Osteoblast (primary cell): ENCODE measurements around the gene DCDC1. TPM values are rescaled to one million over a fixed set of nuclear protein-coding genes. Genes with fewer than 3 reads are reported as not detected.

Experiments
- DNase-seq: peaks from one replicate; pipeline ENCODE4 v3.0.0; 2011; ENCODE audit warnings: low spot score, mixed read lengths; ENCODE audit not compliant: insufficient read length; ENCODE audit errors: missing footprints
- H2AFZ ChIP-seq: 2 replicates; pipeline ENCODE4 v1.6.0; 2011; ENCODE audit warnings: mild to moderate bottlenecking, low read length
- H3K27ac ChIP-seq: 2 replicates; pipeline ENCODE4 v1.5.1; 2011; ENCODE audit warnings: mild to moderate bottlenecking, low read depth, low read length, moderate library complexity
- H3K27me3 ChIP-seq: 2 replicates; pipeline ENCODE4 v1.6.0; 2012; ENCODE audit warnings: mild to moderate bottlenecking, control low read depth, inconsistent platforms, low read length, moderate library complexity; ENCODE audit not compliant: insufficient read depth
- H3K36me3 ChIP-seq: 2 replicates; pipeline ENCODE4 v1.5.1; 2011; ENCODE audit warnings: mild to moderate bottlenecking, low read length, control low read depth, moderate library complexity; ENCODE audit not compliant: insufficient read depth
- H3K4me1 ChIP-seq: 2 replicates; pipeline ENCODE4 v1.5.1; 2011; ENCODE audit warnings: mild to moderate bottlenecking, low read length, control low read depth, moderate library complexity; ENCODE audit not compliant: insufficient read depth
- H3K4me2 ChIP-seq: 2 replicates; pipeline ENCODE4 v1.6.0; 2011; ENCODE audit warnings: mild to moderate bottlenecking, low read length; ENCODE audit not compliant: insufficient read depth
- H3K4me3 ChIP-seq: fragments of 200-600 bp; sonication (generic); 3 replicates; pipeline ENCODE4 v1.5.1; 2012; ENCODE audit warnings: mild to moderate bottlenecking, low read length, inconsistent platforms; ENCODE audit not compliant: insufficient read depth
- H3K79me2 ChIP-seq: 2 replicates; pipeline ENCODE4 v1.6.0; 2012; ENCODE audit warnings: mild to moderate bottlenecking, low read length, control low read depth, inconsistent platforms; ENCODE audit not compliant: insufficient read depth
- H3K9me3 ChIP-seq: 2 replicates; pipeline ENCODE4 v1.5.1; 2011; ENCODE audit warnings: low read depth, low read length, control low read depth
- H4K20me1 ChIP-seq: 2 replicates; pipeline ENCODE4 v1.6.0; 2012; ENCODE audit warnings: mild to moderate bottlenecking, low read length, control low read depth; ENCODE audit not compliant: insufficient read depth
- CTCF ChIP-seq: IDR thresholded peaks from 2 replicates; pipeline ENCODE4 v1.5.1; 2011; ENCODE audit warnings: mild to moderate bottlenecking, low read depth, low read length, moderate library complexity; ENCODE audit errors: extremely low read depth
- total RNA-seq: library from RNA; depleted of rRNA; stranded (reverse); fragments of >200 nt; gene quantifications from 2 replicates; pipeline ENCODE4 v1.2.3, GENCODE V29; 2012

DCDC1 gene
- total RNA-seq, 1 donor: 1.1 TPM

- Histone ChIP-seq H3K9me3 (no peaks in the 10 kb centered on the region), H3K4me3 (no peak overlapping the region), H3K79me2 (no peaks in the 10 kb centered on the region), H3K36me3 (no peaks in the 10 kb centered on the region), H3K27ac (no peak overlapping the region), H3K4me1 (no peaks in the 10 kb centered on the region), H3K27me3 (no peaks in the 10 kb centered on the region), H2AFZ (no peak overlapping the region), H3K4me2 (no peak overlapping the region), H4K20me1 (no peaks in the 10 kb centered on the region)
- no peak for DNase-seq
- no peak for TF ChIP-seq CTCF
These were observed 308.7 kb downstream of the DCDC1 start for GRCh38 chr11:31060880-31061279.

- H3K27me3 ChIP-seq: no peaks in the 10 kb centered on the region
- no peaks in the 10 kb centered on the region for H3K36me3 ChIP-seq
- no peak for DNase-seq
- no peaks in the 10 kb centered on the region for H3K9me3 ChIP-seq
- H3K4me2 ChIP-seq: no peak overlapping the region
- no peak for TF ChIP-seq CTCF
- H3K27ac ChIP-seq: no peak overlapping the region
- H2AFZ ChIP-seq: no peak overlapping the region
- no peaks in the 10 kb centered on the region for H3K4me1 ChIP-seq
- no peaks in the 10 kb centered on the region for H4K20me1 ChIP-seq
- H3K79me2 ChIP-seq: no peaks in the 10 kb centered on the region
- no peak overlapping the region for H3K4me3 ChIP-seq
These were observed 310.0 kb downstream of the DCDC1 start for GRCh38 chr11:31059529-31059928.

GRCh38 chr11:31050061-31050765 lies 319.3 kb downstream of the DCDC1 start:
- Histone ChIP-seq H3K4me2 (no peak overlapping the region), H4K20me1 (no peaks in the 10 kb centered on the region), H3K79me2 (no peaks in the 10 kb centered on the region), H3K27me3 (no peaks in the 10 kb centered on the region), H3K4me3 (no peak overlapping the region), H3K36me3 (no peaks in the 10 kb centered on the region), H3K27ac (no peak overlapping the region), H3K9me3 (no peaks in the 10 kb centered on the region), H2AFZ (no peak overlapping the region), H3K4me1 (no peaks in the 10 kb centered on the region)
- no peak for TF ChIP-seq CTCF
- no peak for DNase-seq

GRCh38 chr11:31045335-31045734 lies 324.2 kb downstream of the DCDC1 start:
- H3K4me2 ChIP-seq: no peak overlapping the region
- no peak overlapping the region for H3K27ac ChIP-seq
- no peak for DNase-seq
- H3K79me2 ChIP-seq: no peaks in the 10 kb centered on the region
- no peak overlapping the region for H3K4me3 ChIP-seq
- H3K36me3 ChIP-seq: no peaks in the 10 kb centered on the region
- no peaks in the 10 kb centered on the region for H3K4me1 ChIP-seq
- H3K27me3 ChIP-seq: no peaks in the 10 kb centered on the region
- no peak overlapping the region for H2AFZ ChIP-seq
- TF ChIP-seq CTCF: peak; percentile 8
- no peaks in the 10 kb centered on the region for H3K9me3 ChIP-seq
- H4K20me1 ChIP-seq: no peaks in the 10 kb centered on the region
